HG03060 (cell line): ENCODE data around the gene L3MBTL4.
"Not testable (repeated sequence)": the region's sequence is repeated elsewhere in the genome, so short reads cannot be mapped to it uniquely, and the experiment has no call there.

ENCODE experiments used
- ATAC-seq: cut with Tn5 transposase; IDR thresholded peaks from one replicate; pipeline ENCODE4 v1.9.1; 2021; ENCODE audit warnings: low read depth, moderate number of reproducible peaks; ENCODE audit not compliant: unreplicated experiment

Gene L3MBTL4

GRCh38 chr18:6057604-6058003, 357.1 kb downstream of the L3MBTL4 start:
- no peak for ATAC-seq

- ATAC-seq, result no peak
Observed at GRCh38 chr18:6056171-6056910, 358.4 kb downstream of the L3MBTL4 start.

GRCh38 chr18:6055711-6056110, 359.0 kb downstream of the L3MBTL4 start:
- no peak for ATAC-seq

GRCh38 chr18:6054256-6054842, 360.4 kb downstream of the L3MBTL4 start:
- no peak for ATAC-seq

GRCh38 chr18:6052449-6052913, 362.2 kb downstream of the L3MBTL4 start:
- no peak for ATAC-seq

- not testable (repeated sequence) for ATAC-seq
Observed at GRCh38 chr18:6047596-6047995, 367.1 kb downstream of the L3MBTL4 start.

GRCh38 chr18:6044773-6045172, 369.9 kb downstream of the L3MBTL4 start:
- no peak for ATAC-seq

- ATAC-seq, result no peak
Observed at GRCh38 chr18:6044319-6044718, 370.4 kb downstream of the L3MBTL4 start.

- ATAC-seq, result no peak
Observed at GRCh38 chr18:6039055-6039454, 375.7 kb downstream of the L3MBTL4 start.

GRCh38 chr18:6031442-6031841, 383.3 kb downstream of the L3MBTL4 start:
- ATAC-seq, result no peak

- ATAC-seq, result no peak
Observed at GRCh38 chr18:6031002-6031401, 383.7 kb downstream of the L3MBTL4 start.

GRCh38 chr18:6024745-6025248, 389.9 kb downstream of the L3MBTL4 start:
- ATAC-seq, result no peak

GRCh38 chr18:6023551-6023950, 391.2 kb downstream of the L3MBTL4 start:
- ATAC-seq, result no peak

GRCh38 chr18:6022845-6023244, 391.9 kb downstream of the L3MBTL4 start:
- no peak for ATAC-seq

GRCh38 chr18:6022074-6022444, 392.7 kb downstream of the L3MBTL4 start:
- no peak for ATAC-seq

- no peak for ATAC-seq
Observed at GRCh38 chr18:6021306-6022073, 393.2 kb downstream of the L3MBTL4 start.

- ATAC-seq, result no peak
Observed at GRCh38 chr18:6018671-6019070, 396.0 kb downstream of the L3MBTL4 start.

GRCh38 chr18:6017171-6017570, 397.5 kb downstream of the L3MBTL4 start:
- no peak for ATAC-seq

- ATAC-seq, result no peak
Observed at GRCh38 chr18:6015364-6015763, 399.3 kb downstream of the L3MBTL4 start.

GRCh38 chr18:6013171-6013810, 401.4 kb downstream of the L3MBTL4 start:
- no peak for ATAC-seq

- ATAC-seq, result no peak
Observed at GRCh38 chr18:6010921-6011320, 403.8 kb downstream of the L3MBTL4 start.
